Measurements from ENCODE around the gene SART1.

SART1 gene

GRCh38 chr11:66002648-66003225, 41.2 kb downstream of the SART1 start:
- H2AFZ ChIP-seq (ENCODE audit: low read length): no peak overlapping the region
- peak overlapping the region; percentile 96 for H3K4me2 ChIP-seq (ENCODE audit: low read length)
- TF ChIP-seq CTCF (IDR thresholded peaks at IDR 0.05; ENCODE audit: low read length): peak; percentile 28
- no peak for TF ChIP-seq EZH2 (IDR thresholded peaks at IDR 0.05; ENCODE audit: borderline replicate concordance, low read length)
- no peaks in the 10 kb centered on the region for H3F3A ChIP-seq (ENCODE audit: insufficient read depth, low read length)
- peak overlapping the region; percentile 95 for H3K27ac ChIP-seq (ENCODE audit: low read depth, low read length, poor library complexity, severe bottlenecking)
- peaks cover 19% of the 10 kb centered on the region for H3K4me1 ChIP-seq (ENCODE audit: insufficient read depth, low read length, severe bottlenecking)
- H3K4me3 ChIP-seq (ENCODE audit: low read depth, low read length, poor library complexity, severe bottlenecking): peak overlapping the region; percentile 97
- H4K20me1 ChIP-seq (ENCODE audit: insufficient read depth, low read length): no peaks in the 10 kb centered on the region
- H3K9me2 ChIP-seq (ENCODE audit: low read depth, low read length): no peaks in the 10 kb centered on the region
- no peaks in the 10 kb centered on the region for H3K27me3 ChIP-seq (ENCODE audit: insufficient read depth, low read length)
- peaks cover 17% of the 10 kb centered on the region for H3K79me2 ChIP-seq (ENCODE audit: insufficient read depth, low read length)
- peak overlapping the region; percentile 97 for H3K9ac ChIP-seq (ENCODE audit: low read length)
- H3K36me3 ChIP-seq (ENCODE audit: insufficient read depth, low read length): peaks cover 53% of the 10 kb centered on the region
- no peaks in the 10 kb centered on the region for H3K9me3 ChIP-seq (ENCODE audit: low read length)

GRCh38 chr11:66003291-66003690, 41.8 kb downstream of the SART1 start:
- Histone ChIP-seq H4K20me1 (ENCODE audit: insufficient read depth, low read length) (no peaks in the 10 kb centered on the region), H2AFZ (ENCODE audit: low read length) (no peak overlapping the region), H3K4me2 (ENCODE audit: low read length) (peak overlapping the region; percentile 96), H3F3A (ENCODE audit: insufficient read depth, low read length) (no peaks in the 10 kb centered on the region), H3K9me3 (ENCODE audit: low read length) (no peaks in the 10 kb centered on the region), H3K79me2 (ENCODE audit: insufficient read depth, low read length) (peaks cover 17% of the 10 kb centered on the region), H3K9ac (ENCODE audit: low read length) (peak overlapping the region; percentile 97), H3K27me3 (ENCODE audit: insufficient read depth, low read length) (no peaks in the 10 kb centered on the region), H3K36me3 (ENCODE audit: insufficient read depth, low read length) (peaks cover 48% of the 10 kb centered on the region), H3K9me2 (ENCODE audit: low read depth, low read length) (no peaks in the 10 kb centered on the region), H3K4me1 (ENCODE audit: insufficient read depth, low read length, severe bottlenecking) (peaks cover 19% of the 10 kb centered on the region), H3K27ac (ENCODE audit: low read depth, low read length, poor library complexity, severe bottlenecking) (peak overlapping the region; percentile 95), H3K4me3 (ENCODE audit: low read depth, low read length, poor library complexity, severe bottlenecking) (peak overlapping the region; percentile 97)
- TF ChIP-seq EZH2 (IDR thresholded peaks at IDR 0.05; ENCODE audit: borderline replicate concordance, low read length) (no peak), CTCF (IDR thresholded peaks at IDR 0.05; ENCODE audit: low read length) (no peak)

GRCh38 chr11:66004186-66004585, 42.7 kb downstream of the SART1 start:
- Histone ChIP-seq H3F3A (ENCODE audit: insufficient read depth, low read length) (no peaks in the 10 kb centered on the region), H3K9me2 (ENCODE audit: low read depth, low read length) (no peaks in the 10 kb centered on the region), H3K36me3 (ENCODE audit: insufficient read depth, low read length) (peaks cover 39% of the 10 kb centered on the region), H3K79me2 (ENCODE audit: insufficient read depth, low read length) (peaks cover 17% of the 10 kb centered on the region), H2AFZ (ENCODE audit: low read length) (no peak overlapping the region), H3K4me2 (ENCODE audit: low read length) (no peak overlapping the region), H3K27ac (ENCODE audit: low read depth, low read length, poor library complexity, severe bottlenecking) (no peak overlapping the region), H3K4me3 (ENCODE audit: low read depth, low read length, poor library complexity, severe bottlenecking) (no peak overlapping the region), H3K4me1 (ENCODE audit: insufficient read depth, low read length, severe bottlenecking) (peaks cover 19% of the 10 kb centered on the region), H4K20me1 (ENCODE audit: insufficient read depth, low read length) (no peaks in the 10 kb centered on the region), H3K9me3 (ENCODE audit: low read length) (no peaks in the 10 kb centered on the region), H3K9ac (ENCODE audit: low read length) (no peak overlapping the region), H3K27me3 (ENCODE audit: insufficient read depth, low read length) (no peaks in the 10 kb centered on the region)
- TF ChIP-seq EZH2 (IDR thresholded peaks at IDR 0.05; ENCODE audit: borderline replicate concordance, low read length): no peak
- no peak for TF ChIP-seq CTCF (IDR thresholded peaks at IDR 0.05; ENCODE audit: low read length)

Measured in OCI-LY1 (cell line).